Measurements from ENCODE around the gene ADARB1. TPM values are rescaled to one million over a fixed set of nuclear protein-coding genes. Genes with fewer than 3 reads are reported as not detected.
A peak's percentile ranks its signal among the peaks of the same experiment; 100 is the strongest.

ADARB1 gene
- total and polyA plus RNA-seq, 2 of the 4 experiments (the other 2 are of a cell fraction): 39.8 to 47.3 TPM

GRCh38 chr21:45175326-45176095 is 101.1 kb downstream of the ADARB1 start:
- Histone ChIP-seq H3K4ac (ENCODE audit: low read depth, low read length) (no peak overlapping the region), H3K79me1 (ENCODE audit: low read depth in 1 of 2, low read length in 2 of 2) (peaks cover 56 to 74% of the 10 kb centered on the region in 2 experiments), H2AK9ac (replicated peaks; ENCODE audit: low read depth, low read length, poor library complexity) (no peak overlapping the region), H3K4me1 (ENCODE audit: control insufficient read depth, insufficient read depth, low read length) (peaks cover 6% of the 10 kb centered on the region), H3K9me1 (ENCODE audit: insufficient read depth, low read length) (peaks cover 14% of the 10 kb centered on the region), H4K8ac (ENCODE audit: low read depth in 2 of 2, low read length in 2 of 2) (no peak overlapping the region), H3K23ac (ENCODE audit: low read depth, low read length) (no peak overlapping the region), H3K4me2 (ENCODE audit: low read depth, low read length) (0 out of 2 replicates have a peak overlapping the region, but pooled peaks have one; percentile 48), H3K9me3 (ENCODE audit: control insufficient read depth, insufficient read depth, low read length) (no peaks in the 10 kb centered on the region), H3K18ac (ENCODE audit: low read depth, low read length) (no peak overlapping the region), H4K20me1 (ENCODE audit: insufficient read depth, low read length) (peaks cover 33% of the 10 kb centered on the region), H2BK5ac (ENCODE audit: low read depth, low read length, poor library complexity, severe bottlenecking) (peak overlapping the region; percentile 14), H3K14ac (replicated peaks; ENCODE audit: low read depth, low read length) (no peak overlapping the region), H3K27me3 (ENCODE audit: control insufficient read depth, insufficient read depth, low read length) (no peaks in the 10 kb centered on the region), H2BK15ac (ENCODE audit: low read depth, low read length) (no peak overlapping the region), H3K27ac (ENCODE audit: insufficient read depth, low read length) (peak overlapping the region; percentile 20; the same call in 1 of the 2 replicates), H3K4me3 (ENCODE audit: insufficient read depth, low read depth, low read length) (no peak overlapping the region), H2AFZ (replicated peaks; ENCODE audit: low read length, poor library complexity) (no peak overlapping the region), H3K9ac (ENCODE audit: low read depth, low read length) (no peak overlapping the region), H3K56ac (ENCODE audit: extremely low read depth, insufficient read depth, low read length) (no peak overlapping the region), H3K36me3 (ENCODE audit: control insufficient read depth, insufficient read depth, low read length) (peaks cover 60% of the 10 kb centered on the region), H2AK5ac (ENCODE audit: low read depth, low read length) (no peak overlapping the region), H2BK120ac (ENCODE audit: low read depth, low read length) (no peak overlapping the region), H4K5ac (ENCODE audit: low read depth, low read length) (no peak overlapping the region), H2BK20ac (ENCODE audit: low read depth, low read length) (no peak overlapping the region), H4K91ac (ENCODE audit: insufficient read depth, low read depth, low read length) (no peak overlapping the region)
- BruUV-seq (replicated peaks): TSS peak; percentile 52
- peak; percentile 56 for ATAC-seq (ENCODE audit: low read depth)
- in situ Hi-C loops (cut with MboI; ENCODE audit: low sequenced_read_pairs): no loop called here
- intact Hi-C loops (cut with micrococcal nuclease): no loop called here
- dilution Hi-C loops (cut with HindIII; ENCODE audit: low sequenced_read_pairs, unreplicated experiment): no loop called here
- no peak for TF ChIP-seq RCOR1 (IDR thresholded peaks at IDR 0.05; ENCODE audit: insufficient replicate concordance, low read length)
- TF ChIP-seq RFX5 (IDR thresholded peaks at IDR 0.05; ENCODE audit: low read depth, low read length): no peak
- no peak for TF ChIP-seq FOS (IDR thresholded peaks at IDR 0.05; ENCODE audit: low read depth, low read length)
- TF ChIP-seq RAD21 (IDR thresholded peaks at IDR 0.05; ENCODE audit: low read length): no peak
- no peak for TF ChIP-seq ELK1 (IDR thresholded peaks at IDR 0.05; ENCODE audit: borderline replicate concordance, low read depth, low read length)
- no peak for TF ChIP-seq BHLHE40 (IDR thresholded peaks at IDR 0.05; ENCODE audit: low read depth, low read length)
- TF ChIP-seq USF2 (IDR thresholded peaks at IDR 0.05; ENCODE audit: low read depth, low read length): no peak
- TF ChIP-seq CEBPB (IDR thresholded peaks at IDR 0.05; ENCODE audit: low read depth, low read length): no peak
- TF ChIP-seq SMC3 (IDR thresholded peaks at IDR 0.05; ENCODE audit: low read depth, low read length): no peak
- ChIA-PET CTCF (no interaction called here), POLR2A (ENCODE audit: unreplicated experiment) (interaction anchor here (0.6 kb wide), 1 partner anchor 112 kb away, joined by 9 read pairs; the partner anchor contains the start of gene POFUT2)
- WGBS, 2 experiments (ENCODE audit: extremely low coverage in 2 of 2, insufficient read length in 1 of 2): 100% methylated on average over 2 of the region's 12 CpGs; no CpG with 5 or more reads in 1 of the 2 experiments
- peak; percentile 10 for DNase-seq

Data from IMR-90 (cell line).